NT2/D1 (cell line): ENCODE measurements around the gene MGA.

Source experiments
- DNase-seq: peaks from one replicate; pipeline ENCODE4 v3.0.0-alpha.2; 2011; ENCODE audit warnings: low read depth, low spot score
- H3K27me3 ChIP-seq: 2 replicates; pipeline ENCODE4 v1.6.0; 2011; ENCODE audit warnings: mild to moderate bottlenecking; ENCODE audit not compliant: insufficient read length, insufficient read depth
- H3K36me3 ChIP-seq: 2 replicates; pipeline ENCODE4 v1.6.1; 2011; ENCODE audit warnings: mild to moderate bottlenecking, low read length, mixed read lengths; ENCODE audit not compliant: insufficient read depth, insufficient read length
- H3K4me1 ChIP-seq: 2 replicates; pipeline ENCODE4 v1.5.1; 2011; ENCODE audit not compliant: insufficient read depth, insufficient read length
- H3K4me3 ChIP-seq: 2 replicates; pipeline ENCODE4 v1.5.1; 2011; ENCODE audit warnings: low read depth; ENCODE audit not compliant: insufficient read length
- H3K9ac ChIP-seq: 2 replicates; pipeline ENCODE4 v1.6.0; 2011; ENCODE audit warnings: low read depth; ENCODE audit not compliant: insufficient read length
- H3K9me3 ChIP-seq: 2 replicates; pipeline ENCODE4 v1.5.1; 2011; ENCODE audit warnings: mild to moderate bottlenecking, low read length; ENCODE audit not compliant: insufficient read depth
- SUZ12 ChIP-seq: IDR thresholded peaks from 2 replicates; pipeline ENCODE4 v1.6.1; 2011; ENCODE audit not compliant: insufficient read length, insufficient read depth; ENCODE audit errors: extremely low read depth
- YY1 ChIP-seq: IDR thresholded peaks from 2 replicates; pipeline ENCODE4 v1.6.1; 2011; ENCODE audit not compliant: insufficient read length, insufficient read depth
- ZNF274 ChIP-seq: IDR thresholded peaks from 2 replicates; pipeline ENCODE4 v1.6.1; 2011; ENCODE audit warnings: mild to moderate bottlenecking, low read depth, low read length

MGA gene

DNA sequence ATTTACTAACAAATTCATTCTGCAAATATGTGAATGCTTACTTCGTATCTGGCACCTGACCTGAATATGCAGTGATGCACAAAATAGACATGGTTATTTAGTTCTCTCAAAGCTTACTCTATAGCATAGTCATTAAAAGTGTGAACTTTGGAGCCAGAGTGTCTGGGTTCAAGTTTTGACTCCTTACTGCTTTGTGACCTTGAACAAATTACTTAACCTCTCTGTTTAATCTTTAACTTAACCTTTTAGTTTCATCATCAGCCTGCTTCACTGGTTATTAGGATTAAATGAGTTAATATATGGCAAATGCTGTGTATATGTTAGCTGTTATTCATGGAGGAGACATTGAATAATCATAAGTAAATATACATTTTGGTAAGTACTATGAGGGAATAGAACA is 12.1 kb upstream of the MGA start:
- no peaks in the 10 kb centered on the region for H3K27me3 ChIP-seq
- no peaks in the 10 kb centered on the region; the same call in 1 of the 2 replicates for H3K9me3 ChIP-seq
- TF ChIP-seq ZNF274 (no peak), SUZ12 (no peak)
- DNase-seq = no peak
- H3K9ac ChIP-seq = no peak overlapping the region
- no peaks in the 10 kb centered on the region for H3K4me1 ChIP-seq
- H3K4me3 ChIP-seq = no peak overlapping the region
- no peaks in the 10 kb centered on the region for H3K36me3 ChIP-seq

DNA sequence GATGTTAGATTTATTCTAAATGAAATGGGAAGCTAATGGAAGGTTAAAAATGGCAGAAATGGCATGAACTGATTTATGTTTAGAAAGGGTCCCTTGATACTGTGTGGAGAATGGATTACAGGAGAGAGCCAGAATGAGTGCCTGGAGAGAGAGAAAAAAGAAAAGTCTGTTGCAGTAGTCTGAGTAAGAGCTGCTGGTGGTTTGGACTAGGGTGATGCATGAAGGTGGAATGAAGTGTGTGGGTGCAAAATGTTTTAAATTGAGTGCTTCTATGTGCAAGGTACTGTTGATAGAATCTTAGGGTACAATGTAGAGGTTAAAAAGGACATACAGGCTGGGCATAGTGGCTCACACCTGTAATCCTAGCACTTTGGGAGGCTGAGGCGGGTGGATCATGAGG is 11.4 kb upstream of the MGA start:
- Histone ChIP-seq H3K9me3 (no peaks in the 10 kb centered on the region; the same call in 1 of the 2 replicates), H3K27me3 (no peaks in the 10 kb centered on the region), H3K9ac (no peak overlapping the region), H3K4me3 (no peak overlapping the region), H3K4me1 (no peaks in the 10 kb centered on the region), H3K36me3 (no peaks in the 10 kb centered on the region)
- DNase-seq = no peak
- TF ChIP-seq ZNF274 = no peak
- no peak for TF ChIP-seq YY1
- TF ChIP-seq SUZ12 = no peak

DNA sequence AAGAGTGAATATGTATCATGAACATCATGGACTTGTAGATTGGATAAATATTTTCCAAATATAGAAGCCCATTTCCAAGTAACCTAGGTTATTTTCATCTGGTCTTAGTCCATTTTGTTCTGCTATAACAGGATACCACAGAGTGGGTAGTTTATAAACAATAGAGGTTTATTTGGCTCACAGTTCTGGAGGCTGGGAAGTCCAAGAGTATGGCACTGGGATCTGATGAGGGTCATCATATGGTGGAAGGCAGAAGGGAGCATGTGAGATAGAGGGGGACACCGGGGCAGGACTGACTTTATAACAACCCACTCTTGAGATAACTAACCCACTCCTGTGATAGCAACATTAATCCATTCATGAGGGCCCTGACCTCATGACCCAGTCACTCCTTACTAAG is 9.4 kb upstream of the MGA start:
- no peak for DNase-seq
- Histone ChIP-seq H3K36me3 (no peaks in the 10 kb centered on the region), H3K9me3 (no peaks in the 10 kb centered on the region; the same call in 1 of the 2 replicates), H3K4me3 (no peak overlapping the region), H3K4me1 (no peaks in the 10 kb centered on the region), H3K9ac (no peak overlapping the region), H3K27me3 (no peaks in the 10 kb centered on the region)
- TF ChIP-seq SUZ12 = no peak

DNA sequence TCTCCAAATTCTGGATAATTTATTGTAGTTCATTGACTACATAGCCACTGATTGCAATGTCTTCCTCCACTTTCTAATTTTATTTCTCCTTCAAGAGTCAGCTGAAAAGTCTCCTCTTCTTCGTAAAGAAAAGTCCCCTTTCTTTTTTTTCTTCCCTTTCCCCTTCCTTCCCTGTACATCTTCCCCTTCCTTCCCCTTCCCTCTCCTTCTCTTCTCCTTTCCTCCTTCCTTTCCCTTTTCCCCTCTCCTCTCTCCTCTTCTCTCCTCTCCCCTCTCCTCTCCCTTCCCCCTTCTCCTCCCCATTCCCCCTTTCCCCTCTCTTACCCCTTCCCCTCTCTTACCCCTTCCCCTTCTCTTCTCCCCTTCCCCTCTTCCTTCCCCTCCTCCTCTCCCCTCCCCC is 8.8 kb upstream of the MGA start:
- Histone ChIP-seq H3K9ac (no peak overlapping the region), H3K9me3 (no peaks in the 10 kb centered on the region; the same call in 1 of the 2 replicates), H3K4me3 (no peak overlapping the region), H3K36me3 (no peaks in the 10 kb centered on the region), H3K4me1 (no peaks in the 10 kb centered on the region), H3K27me3 (no peaks in the 10 kb centered on the region)
- TF ChIP-seq YY1 (no peak), SUZ12 (no peak), ZNF274 (no peak)
- no peak for DNase-seq

DNA sequence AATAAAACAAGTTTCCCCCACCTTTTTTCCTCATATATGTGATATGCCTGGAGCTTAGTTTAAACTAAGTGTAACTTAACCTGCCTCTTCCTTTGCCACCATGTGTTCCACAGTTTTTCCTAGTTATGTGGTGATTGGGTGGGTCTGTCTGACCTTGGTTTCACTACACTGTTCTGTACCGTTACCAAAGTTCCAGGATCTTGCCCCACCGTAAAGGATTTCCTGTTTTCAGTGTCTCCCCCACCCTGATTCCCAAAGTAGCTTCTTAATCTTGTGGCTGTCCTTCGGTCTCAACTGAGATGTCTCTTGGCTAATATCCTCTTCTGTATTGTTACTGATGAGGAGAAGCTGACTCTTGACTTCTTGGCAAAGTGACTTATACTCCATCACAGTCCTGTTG is 6.4 kb upstream of the MGA start:
- no peak for DNase-seq
- no peaks in the 10 kb centered on the region for H3K36me3 ChIP-seq
- no peak for TF ChIP-seq SUZ12
- TF ChIP-seq YY1 = no peak
- TF ChIP-seq ZNF274 = no peak
- no peak overlapping the region for H3K4me3 ChIP-seq
- H3K27me3 ChIP-seq = no peaks in the 10 kb centered on the region
- H3K4me1 ChIP-seq = no peaks in the 10 kb centered on the region
- H3K9me3 ChIP-seq = no peaks in the 10 kb centered on the region; the same call in 1 of the 2 replicates
- no peak overlapping the region for H3K9ac ChIP-seq

DNA sequence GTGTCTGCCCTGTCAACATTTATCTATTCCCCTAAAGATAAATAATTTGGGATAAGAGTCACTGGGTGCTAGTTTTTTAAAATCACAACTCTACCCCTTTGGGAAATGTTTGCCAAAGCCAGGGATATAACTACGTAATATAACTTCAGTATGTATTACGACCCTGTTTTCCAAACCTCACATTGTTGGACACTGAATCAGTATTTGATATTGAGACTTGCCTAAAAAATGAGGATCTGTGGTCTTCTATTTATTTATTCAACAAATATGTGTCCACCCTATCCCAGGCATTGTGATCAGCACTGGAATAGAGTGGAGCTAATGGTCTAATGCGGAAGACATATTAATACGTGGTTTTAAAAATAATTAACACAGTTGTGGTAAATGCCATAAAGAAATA is 4.5 kb upstream of the MGA start:
- Histone ChIP-seq H3K9ac (no peak overlapping the region), H3K4me3 (no peak overlapping the region), H3K4me1 (no peaks in the 10 kb centered on the region), H3K36me3 (no peaks in the 10 kb centered on the region), H3K27me3 (no peaks in the 10 kb centered on the region), H3K9me3 (no peaks in the 10 kb centered on the region)
- DNase-seq = no peak
- TF ChIP-seq YY1 (no peak), SUZ12 (no peak), ZNF274 (no peak)

DNA sequence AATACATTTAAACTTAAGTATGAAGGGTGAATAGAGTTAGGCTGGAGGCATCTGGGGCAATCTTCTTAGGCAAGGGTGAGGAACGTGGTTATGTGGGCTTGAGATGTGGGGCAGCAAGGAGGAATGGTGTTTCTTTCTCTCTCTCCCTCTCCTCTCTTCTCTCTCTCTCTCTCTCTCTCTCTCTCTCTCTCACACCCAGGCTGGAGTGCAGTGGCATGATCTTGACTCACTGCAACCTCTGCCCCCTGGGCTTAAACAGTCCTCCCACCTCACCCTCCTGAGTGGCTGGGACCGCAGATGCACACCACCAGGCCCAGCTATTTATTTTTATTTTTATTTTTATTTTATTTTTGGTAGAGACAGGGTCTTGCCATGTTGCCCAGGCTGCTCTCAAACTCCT is 4.0 kb upstream of the MGA start:
- TF ChIP-seq SUZ12 (no peak), YY1 (no peak), ZNF274 (no peak)
- H3K9ac ChIP-seq = no peak overlapping the region
- DNase-seq = no peak
- H3K27me3 ChIP-seq = no peaks in the 10 kb centered on the region
- H3K36me3 ChIP-seq = no peaks in the 10 kb centered on the region
- H3K9me3 ChIP-seq = no peaks in the 10 kb centered on the region
- no peak overlapping the region for H3K4me3 ChIP-seq
- no peaks in the 10 kb centered on the region for H3K4me1 ChIP-seq

DNA sequence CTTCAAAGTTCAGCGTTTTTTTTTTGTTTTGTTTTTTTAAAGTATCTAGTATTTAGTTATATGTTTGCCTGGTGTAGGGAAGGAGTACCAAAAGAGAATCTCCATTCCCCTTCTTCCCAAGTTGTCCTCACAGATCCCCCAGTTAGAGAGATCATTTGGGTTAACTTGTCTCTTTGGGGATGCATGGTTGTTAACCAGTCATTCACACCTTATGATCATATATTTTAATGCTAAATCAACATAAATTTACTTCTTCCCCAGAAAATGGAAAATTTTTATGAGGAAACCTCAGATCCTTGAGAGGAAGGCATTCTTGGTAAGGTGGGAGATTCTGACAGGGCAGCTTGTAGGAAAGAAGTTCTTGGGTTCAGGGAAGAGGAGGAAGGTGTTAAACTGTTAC is 1.5 kb upstream of the MGA start:
- no peaks in the 10 kb centered on the region for H3K4me1 ChIP-seq
- H3K36me3 ChIP-seq = no peaks in the 10 kb centered on the region
- TF ChIP-seq YY1 (no peak), SUZ12 (no peak), ZNF274 (no peak)

More for the DNA sequence above, 1.5 kb upstream of the MGA start:
- Histone ChIP-seq H3K9me3 (no peaks in the 10 kb centered on the region), H3K27me3 (no peaks in the 10 kb centered on the region), H3K9ac (no peak overlapping the region), H3K4me3 (no peak overlapping the region)
- no peak for DNase-seq
